ENCODE results near the gene GRK3. TPM values are rescaled to one million over a fixed set of nuclear protein-coding genes. Genes with fewer than 3 reads are reported as not detected.

GRK3 gene
- total RNA-seq, 3 donors from 2014 or later (not counting 1 experiment from before 2014, with no cell fraction given), result 2.2 to 7.2 (median 3.8) TPM

- Histone ChIP-seq H3K36me3 (ENCODE audit: control insufficient read depth, insufficient read depth, low read length) (no peaks in the 10 kb centered on the region), H3K4me1 (ENCODE audit: control insufficient read depth, insufficient read depth, low read length) (no peaks in the 10 kb centered on the region), H3K27ac (ENCODE audit: low read length) (no peak overlapping the region), H3K4me3 (ENCODE audit: low read length) (no peak overlapping the region), H3K9me3 (ENCODE audit: control insufficient read depth, insufficient read depth, low read length) (no peaks in the 10 kb centered on the region), H3K27me3 (ENCODE audit: control insufficient read depth, insufficient read depth, low read length) (no peaks in the 10 kb centered on the region)
- H3K27ac Mint-ChIP-seq, result no peak overlapping the region
- WGBS (ENCODE audit: insufficient coverage), result 67% methylated on average over 5 of the region's 5 CpGs
- no peak for DNase-seq
- intact Hi-C loops (cut with micrococcal nuclease), result no loop called here
- no peak overlapping the region for H3K4me3 Mint-ChIP-seq
- no peak for ATAC-seq
- peaks cover 0 to 4% of the 10 kb centered on the region in 2 donors for H3K27me3 Mint-ChIP-seq (ENCODE audit: low read depth in 2 of 2)
- no peaks in the 10 kb centered on the region for H3K4me1 Mint-ChIP-seq
- TF ChIP-seq CTCF (IDR thresholded peaks at IDR 0.05), result no peak
- no peaks in the 10 kb centered on the region for H3K9me3 Mint-ChIP-seq
- H3K36me3 Mint-ChIP-seq, result no peaks in the 10 kb centered on the region
Observed at GRCh38 chr22:25748140-25748539, 183.7 kb downstream of the GRK3 start.

- H3K4me1 Mint-ChIP-seq, result no peaks in the 10 kb centered on the region
- DNase-seq (no peak), ATAC-seq (no peak)
- no peak overlapping the region for H3K27ac Mint-ChIP-seq
- H3K36me3 ChIP-seq (ENCODE audit: control insufficient read depth, insufficient read depth, low read length), result no peaks in the 10 kb centered on the region
- H3K36me3 Mint-ChIP-seq, result no peaks in the 10 kb centered on the region
- TF ChIP-seq CTCF (IDR thresholded peaks at IDR 0.05), result no peak
- 90% methylated on average over 2 of the region's 2 CpGs for WGBS (ENCODE audit: insufficient coverage)
- no peaks in the 10 kb centered on the region for H3K9me3 ChIP-seq (ENCODE audit: control insufficient read depth, insufficient read depth, low read length)
- peaks cover 0 to 4% of the 10 kb centered on the region in 2 donors for H3K27me3 Mint-ChIP-seq (ENCODE audit: low read depth in 2 of 2)
- no peak overlapping the region for H3K27ac ChIP-seq (ENCODE audit: low read length)
- no peaks in the 10 kb centered on the region for H3K4me1 ChIP-seq (ENCODE audit: control insufficient read depth, insufficient read depth, low read length)
- H3K27me3 ChIP-seq (ENCODE audit: control insufficient read depth, insufficient read depth, low read length), result no peaks in the 10 kb centered on the region
- no peak overlapping the region for H3K4me3 ChIP-seq (ENCODE audit: low read length)
- no peak overlapping the region for H3K4me3 Mint-ChIP-seq
- intact Hi-C loops (cut with micrococcal nuclease), result no loop called here
- no peaks in the 10 kb centered on the region for H3K9me3 Mint-ChIP-seq
Observed at GRCh38 chr22:25748704-25749103, 184.2 kb downstream of the GRK3 start.

GRCh38 chr22:25749420-25750169 lies 185.1 kb downstream of the GRK3 start:
- DNase-seq, result no peak
- WGBS (ENCODE audit: insufficient coverage), result 55% methylated on average over 6 of the region's 10 CpGs
- H3K4me1 Mint-ChIP-seq, result no peaks in the 10 kb centered on the region

More at GRCh38 chr22:25749420-25750169, 185.1 kb downstream of the GRK3 start:
- Mint-ChIP-seq H3K27me3 (ENCODE audit: low read depth in 2 of 2) (peaks cover 0 to 4% of the 10 kb centered on the region in 2 donors), H3K27ac (no peak overlapping the region), H3K4me3 (no peak overlapping the region), H3K9me3 (no peaks in the 10 kb centered on the region), H3K36me3 (no peaks in the 10 kb centered on the region)
- H3K4me3 ChIP-seq (ENCODE audit: low read length), result no peak overlapping the region
- H3K36me3 ChIP-seq (ENCODE audit: control insufficient read depth, insufficient read depth, low read length), result no peaks in the 10 kb centered on the region
- no peaks in the 10 kb centered on the region for H3K4me1 ChIP-seq (ENCODE audit: control insufficient read depth, insufficient read depth, low read length)
- no peak overlapping the region for H3K27ac ChIP-seq (ENCODE audit: low read length)
- intact Hi-C loops (cut with micrococcal nuclease), result no loop called here
- no peak for TF ChIP-seq CTCF (IDR thresholded peaks at IDR 0.05)
- no peaks in the 10 kb centered on the region for H3K27me3 ChIP-seq (ENCODE audit: control insufficient read depth, insufficient read depth, low read length)
- no peak for ATAC-seq
- no peaks in the 10 kb centered on the region for H3K9me3 ChIP-seq (ENCODE audit: control insufficient read depth, insufficient read depth, low read length)
